K562 (cell line): ENCODE results near the gene SCLT1. TPM values are rescaled to one million over a fixed set of nuclear protein-coding genes. Genes with fewer than 3 reads are reported as not detected.

ENCODE experiments used
- ATAC-seq: fragments of 200-7000 bp; cut with Tn5 transposase; 3 replicates; pipeline ENCODE4 v1.9.1; 2020; ENCODE audit warnings: moderate library complexity
- BruUV-seq: library from RNA; stranded (reverse); fragments of 400-500 nt; replicated peaks from 2 replicates; lab custom pipeline; 2021; lab: Mats Ljungman, UMichigan
- CTCF ChIA-PET: fragments of 300-600 bp; formaldehyde crosslinking; extraction: SDS; loops from one replicate; lab custom pipeline; 2021; ENCODE audit warnings: low intra/inter-chr PET ratio; lab: Yijun Ruan, JAX
- POLR2A ChIA-PET: fragments of 300-600, 350-650 bp; sonication (Branson Sonifier 250); formaldehyde crosslinking; extraction: SDS; loops from one replicate; lab custom pipeline; 2021; ENCODE audit warnings: antibody characterized with exemption, inconsistent platforms; lab: Yijun Ruan, JAX
- DNase-seq, 4 experiments: peaks; one replicate each; pipeline versions ENCODE4 v3.0.0 to v3.0.0-alpha.2; 2011 to 2018; ENCODE audit warnings: low spot score in 3 of 4, mixed read lengths in 3 of 4; ENCODE audit errors: extremely low read depth in 1 of 4
- FAIRE-seq: peaks from 2 replicates; lab custom pipeline; 2011; peaks lifted over from hg19 to GRCh38; lab: Jason Lieb, UNC
- H2AFZ ChIP-seq: 2 replicates; pipeline ENCODE4 v1.6.0; 2011; ENCODE audit warnings: low read depth, low read length, control low read depth, inconsistent platforms
- H3K27ac ChIP-seq: fragments of 200-600 bp; 3 replicates; pipeline ENCODE4 v1.8.0; 2011; ENCODE audit warnings: low read depth, mild to moderate bottlenecking, control low read depth, inconsistent platforms, low read length, moderate library complexity, mixed read lengths; ENCODE audit errors: extremely low read depth
- H3K27me3 ChIP-seq, 2 experiments: fragments of 300-600 bp in 1 of 2; 2 replicates in 1 of 2; 3 replicates in 1 of 2; pipeline versions ENCODE4 v1.6.0 to v1.8.0; 2011; ENCODE audit warnings: inconsistent platforms in 2 of 2, low read length in 2 of 2, mild to moderate bottlenecking in 1 of 2, mixed read lengths in 1 of 2, moderate library complexity in 1 of 2; ENCODE audit not compliant: control insufficient read depth in 2 of 2, insufficient read depth in 2 of 2
- H3K36me3 ChIP-seq: fragments of 300-600 bp; 3 replicates; pipeline ENCODE4 v1.8.0; 2011; ENCODE audit warnings: mild to moderate bottlenecking, low read length, inconsistent platforms; ENCODE audit not compliant: control insufficient read depth, insufficient read depth
- H3K4me1 ChIP-seq, 2 experiments: fragments of 200-600 bp in 1 of 2; replicated peaks in 1 of 2; 2 replicates in 1 of 2; 3 replicates in 1 of 2; pipeline versions ENCODE4 v1.5.1 to v1.8.0; 2011; ENCODE audit warnings: inconsistent platforms in 2 of 2, low read length in 2 of 2, mild to moderate bottlenecking in 1 of 2, mixed read lengths in 1 of 2, moderate library complexity in 1 of 2; ENCODE audit not compliant: control insufficient read depth in 2 of 2, insufficient read depth in 2 of 2
- H3K4me2 ChIP-seq: 2 replicates; pipeline ENCODE4 v1.6.1; 2011; ENCODE audit warnings: low read length, control low read depth, inconsistent platforms, mixed read lengths; ENCODE audit not compliant: insufficient read depth
- H3K4me3 ChIP-seq: fragments of 200-600 bp; sonication (generic), shearing (Covaris generic); 2 replicates; pipeline ENCODE4 v1.5.1; 2016; ENCODE audit warnings: control low read depth, inconsistent platforms
- H3K79me2 ChIP-seq: fragments of 200-600 bp; 3 replicates; pipeline ENCODE4 v1.8.0; 2011; ENCODE audit warnings: low read length, inconsistent platforms; ENCODE audit not compliant: control insufficient read depth, insufficient read depth
- H3K9ac ChIP-seq, 2 experiments: 2 replicates each; pipeline versions ENCODE4 v1.6.0 to v1.6.1; 2011; ENCODE audit warnings: low read depth in 2 of 2, low read length in 2 of 2, control low read depth in 1 of 2, inconsistent platforms in 1 of 2, mild to moderate bottlenecking in 1 of 2, mixed read lengths in 1 of 2; ENCODE audit not compliant: insufficient read depth in 1 of 2
- H3K9me1 ChIP-seq: one replicate; pipeline ENCODE4 v1.6.0; 2011; ENCODE audit warnings: inconsistent platforms, mild to moderate bottlenecking, low read length, moderate library complexity; ENCODE audit not compliant: control insufficient read depth, insufficient read depth
- H3K9me3 ChIP-seq: replicated peaks from 2 replicates; pipeline ENCODE4 v1.5.1; 2011; ENCODE audit warnings: low read depth, low read length, inconsistent platforms; ENCODE audit not compliant: control insufficient read depth, insufficient read depth
- H4K20me1 ChIP-seq: replicated peaks from 2 replicates; pipeline ENCODE4 v1.6.1; 2011; ENCODE audit warnings: low read length, inconsistent platforms, mixed read lengths; ENCODE audit not compliant: control insufficient read depth, insufficient read depth
- ARID3B ChIP-seq: fragments of 250-450 bp; sonication (Bioruptor Pico); IDR thresholded peaks from 2 replicates; pipeline ENCODE4 v1.4.0; 2020; ENCODE audit warnings: borderline replicate concordance
- DIDO1 ChIP-seq: fragments of 450-650 bp; IDR thresholded peaks from 2 replicates; pipeline ENCODE4 v1.6.1; 2016; ENCODE audit warnings: low read depth, missing biosample characterization, missing genetic modification characterization
- GATAD2B ChIP-seq: fragments of 450-650 bp; IDR thresholded peaks from 2 replicates; pipeline ENCODE4 v1.6.1; 2017; ENCODE audit warnings: mild to moderate bottlenecking, borderline replicate concordance
- MITF ChIP-seq: IDR thresholded peaks from 2 replicates; pipeline ENCODE4 v1.6.1; 2014; ENCODE audit warnings: antibody characterized with exemption
- SNAPC5 ChIP-seq: fragments of 250-450 bp; sonication (Bioruptor Pico); IDR thresholded peaks from 2 replicates; pipeline ENCODE4 v1.8.0; 2021; ENCODE audit warnings: moderate library complexity, mild to moderate bottlenecking, inconsistent platforms
- TFAM ChIP-seq: fragments of 250-450 bp; sonication (Bioruptor Pico); conservative IDR thresholded peaks from 2 replicates; pipeline ENCODE4 v1.5.0; 2021; ENCODE audit warnings: mild to moderate bottlenecking, moderate library complexity
- in situ Hi-C: fragments of 300-500 bp; cut with MboI; formaldehyde crosslinking; loops from 4 replicates; pipeline ENCODE4 v1.15.0; 2018; ENCODE audit warnings: inconsistent platforms, mixed read lengths
- intact Hi-C: fragments of 100-400 bp; cut with micrococcal nuclease; formaldehyde crosslinking; loops from 2 replicates; pipeline ENCODE4 v1.14.2; 2022
- polyA plus RNA-seq, 8 experiments: library from polyadenylated mRNA; depleted of rRNA in 4 of 8; stranded (reverse) in 5 of 8; unstranded in 3 of 8; fragments of >200 nt; fragmentation: Nextera tagmentation in 2 of 8; fragmentation: Illumina TruSeq in 1 of 8; extraction: Ambion mirVana in 2 of 8; extraction: Trizol in 1 of 8; gene quantifications; 2 replicates each; pipeline versions ENCODE4 v1.2.1 to v1.2.3, GENCODE V29; 2011 to 2014; ENCODE audit warnings: inconsistent platforms in 1 of 8, missing spikeins in 1 of 8
- total RNA-seq, 7 experiments: library from RNA; depleted of rRNA in 6 of 7; stranded (reverse); fragments of >200 nt in 6 of 7; fragmentation: Illumina TruSeq in 2 of 7; extraction: Trizol in 2 of 7; gene quantifications; 2 replicates each; pipeline versions ENCODE4 v1.2.1 to v1.2.3, GENCODE V29; 2011 to 2021; ENCODE audit warnings: low replicate concordance in 1 of 7

SCLT1 gene
- total and polyA plus RNA-seq, 9 of the 15 experiments (the other 6 are each of a cell fraction or from before 2014, with no cell fraction given): 8.0 to 31.9 (median 24.2) TPM

- no peak overlapping the region for H2AFZ ChIP-seq
- peaks cover 42% of the 10 kb centered on the region for H3K79me2 ChIP-seq
- peaks cover 52% of the 10 kb centered on the region for H3K36me3 ChIP-seq
- DNase-seq (no peak), ATAC-seq (no peak), FAIRE-seq (no peak)
- POLR2A ChIA-PET: no interaction called here
- no peaks in the 10 kb centered on the region for H3K9me1 ChIP-seq
- no peak overlapping the region for H3K9ac ChIP-seq
- H3K4me2 ChIP-seq: no peak overlapping the region
- H3K27ac ChIP-seq: no peak overlapping the region
- CTCF ChIA-PET: no interaction called here
- no TSS peak for BruUV-seq
- intact Hi-C loops (no loop called here), in situ Hi-C loops (no loop called here)
- no peaks in the 10 kb centered on the region; the same call in none of the 2 replicates for H3K9me3 ChIP-seq
- no peaks in the 10 kb centered on the region for H3K4me1 ChIP-seq
- no peaks in the 10 kb centered on the region for H4K20me1 ChIP-seq
- no peak overlapping the region for H3K4me3 ChIP-seq
- no peak for TF ChIP-seq ARID3B (CRISPR knock-in tag)
- no peak for TF ChIP-seq SNAPC5 (CRISPR knock-in tag)
- TF ChIP-seq GATAD2B: no peak
- TF ChIP-seq MITF: no peak
- TF ChIP-seq TFAM (CRISPR knock-in tag): no peak
- no peak for TF ChIP-seq DIDO1 (tag)
- no peaks in the 10 kb centered on the region for H3K27me3 ChIP-seq
Observed at GRCh38 chr4:129080129-129080528, 13.2 kb downstream of the SCLT1 start.
